Loucy (cell line): Measurements from ENCODE around the gene ARHGAP5.

Experiments
- H2AFZ ChIP-seq: fragments of 200-600 bp; sonication (generic); 2 replicates; pipeline ENCODE4 v1.6.0; 2016; ENCODE audit warnings: antibody characterized with exemption, mild to moderate bottlenecking, low read length, moderate library complexity
- H3F3A ChIP-seq: fragments of 200-600 bp; 2 replicates; pipeline ENCODE4 v1.6.0; 2016; ENCODE audit warnings: antibody characterized with exemption, low read depth, mild to moderate bottlenecking
- H3K27me3 ChIP-seq: fragments of 200-600 bp; sonication (generic); 2 replicates; pipeline ENCODE4 v1.6.1; 2014; ENCODE audit warnings: low read length, mild to moderate bottlenecking; ENCODE audit not compliant: insufficient read depth, poor library complexity, severe bottlenecking
- H3K36me3 ChIP-seq: fragments of 200-600 bp; sonication (generic); 2 replicates; pipeline ENCODE4 v1.6.1; 2016; ENCODE audit warnings: low read length; ENCODE audit not compliant: insufficient read depth
- H3K4me1 ChIP-seq: fragments of 200-600 bp; sonication (generic); 2 replicates; pipeline ENCODE4 v1.5.1; 2014; ENCODE audit warnings: low read length, mild to moderate bottlenecking; ENCODE audit not compliant: insufficient read depth, poor library complexity, severe bottlenecking
- H3K4me2 ChIP-seq: fragments of 200-600 bp; sonication (generic); 2 replicates; pipeline ENCODE4 v1.6.0; 2014; ENCODE audit warnings: antibody characterized with exemption, low read length, low read depth, mild to moderate bottlenecking; ENCODE audit not compliant: poor library complexity, severe bottlenecking
- H3K4me3 ChIP-seq: fragments of 200-600 bp; sonication (generic); 2 replicates; pipeline ENCODE4 v1.5.1; 2014; ENCODE audit warnings: low read length, mild to moderate bottlenecking, mixed read lengths; ENCODE audit not compliant: poor library complexity, severe bottlenecking
- H3K79me2 ChIP-seq: fragments of 200-600 bp; sonication (generic); 2 replicates; pipeline ENCODE4 v1.6.1; 2014; ENCODE audit warnings: low read length; ENCODE audit not compliant: insufficient read depth
- H3K9ac ChIP-seq: fragments of 200-600 bp; sonication (generic); 2 replicates; pipeline ENCODE4 v1.6.0; 2014; ENCODE audit warnings: mild to moderate bottlenecking, low read depth, low read length, moderate library complexity; ENCODE audit not compliant: poor library complexity, severe bottlenecking
- H3K9me2 ChIP-seq: fragments of 200-600 bp; sonication (generic); replicated peaks from 2 replicates; pipeline ENCODE4 v1.6.1; 2016; ENCODE audit warnings: low read depth, low read length, mixed read lengths
- H3K9me3 ChIP-seq: fragments of 200-600 bp; sonication (generic); 2 replicates; pipeline ENCODE4 v1.6.1; 2014; ENCODE audit warnings: mild to moderate bottlenecking, antibody characterized with exemption, low read length, low read depth; ENCODE audit not compliant: insufficient read depth
- H4K20me1 ChIP-seq: fragments of 200-600 bp; sonication (generic); 2 replicates; pipeline ENCODE4 v1.6.0; 2014; ENCODE audit warnings: antibody characterized with exemption, low read length, mild to moderate bottlenecking; ENCODE audit not compliant: insufficient read depth, poor library complexity, severe bottlenecking
- EZH2phosphoT487 ChIP-seq: fragments of 200-600 bp; IDR thresholded peaks from 2 replicates; pipeline ENCODE4 v1.6.1; 2018; ENCODE audit warnings: antibody characterized with exemption, mild to moderate bottlenecking, moderate library complexity, borderline replicate concordance
- TF ChIP-seq, protein P1 (sequence below): fragments of 200-600 bp; sonication (generic); conservative IDR thresholded peaks from 2 replicates; pipeline ENCODE4 v1.5.1; 2014; ENCODE audit warnings: mild to moderate bottlenecking, antibody characterized with exemption, low read length

The ARHGAP5 gene

DNA sequence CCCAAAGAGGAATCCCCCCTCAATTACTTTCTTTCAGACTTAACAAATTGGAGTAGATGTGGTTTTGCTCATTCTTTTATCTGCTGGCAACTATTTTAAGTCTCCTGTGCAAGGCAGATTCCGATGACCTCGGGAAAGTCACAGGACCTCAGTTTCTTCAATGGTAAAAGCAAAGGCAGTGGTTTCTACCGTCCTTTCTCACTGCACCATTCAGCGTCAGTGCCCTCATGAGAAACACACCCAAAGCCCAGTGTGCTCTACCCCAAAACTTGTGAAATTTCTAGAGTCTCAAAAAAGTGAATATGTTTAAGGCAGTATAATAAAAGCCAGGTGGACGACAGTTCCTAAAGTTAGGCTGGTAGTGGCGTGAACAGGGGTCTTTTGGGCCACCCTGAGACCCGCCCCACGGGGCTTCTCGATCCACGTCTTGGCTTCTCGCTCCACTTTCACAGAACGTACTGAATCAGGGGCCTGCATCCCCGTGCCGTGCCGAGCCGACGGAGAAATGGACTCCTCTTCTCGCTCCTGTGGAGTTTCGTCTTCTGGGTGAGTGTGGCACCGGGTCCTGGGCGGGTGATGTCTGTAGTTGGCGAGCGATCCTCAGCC, 1.3 kb upstream of the ARHGAP5 start:
- Histone ChIP-seq H2AFZ (peak overlapping the region; percentile 99), H3F3A (0 out of 2 replicates have a peak, but pooled peaks cover 8% of the 10 kb centered on the region), H3K9me2 (no peaks in the 10 kb centered on the region)

DNA sequence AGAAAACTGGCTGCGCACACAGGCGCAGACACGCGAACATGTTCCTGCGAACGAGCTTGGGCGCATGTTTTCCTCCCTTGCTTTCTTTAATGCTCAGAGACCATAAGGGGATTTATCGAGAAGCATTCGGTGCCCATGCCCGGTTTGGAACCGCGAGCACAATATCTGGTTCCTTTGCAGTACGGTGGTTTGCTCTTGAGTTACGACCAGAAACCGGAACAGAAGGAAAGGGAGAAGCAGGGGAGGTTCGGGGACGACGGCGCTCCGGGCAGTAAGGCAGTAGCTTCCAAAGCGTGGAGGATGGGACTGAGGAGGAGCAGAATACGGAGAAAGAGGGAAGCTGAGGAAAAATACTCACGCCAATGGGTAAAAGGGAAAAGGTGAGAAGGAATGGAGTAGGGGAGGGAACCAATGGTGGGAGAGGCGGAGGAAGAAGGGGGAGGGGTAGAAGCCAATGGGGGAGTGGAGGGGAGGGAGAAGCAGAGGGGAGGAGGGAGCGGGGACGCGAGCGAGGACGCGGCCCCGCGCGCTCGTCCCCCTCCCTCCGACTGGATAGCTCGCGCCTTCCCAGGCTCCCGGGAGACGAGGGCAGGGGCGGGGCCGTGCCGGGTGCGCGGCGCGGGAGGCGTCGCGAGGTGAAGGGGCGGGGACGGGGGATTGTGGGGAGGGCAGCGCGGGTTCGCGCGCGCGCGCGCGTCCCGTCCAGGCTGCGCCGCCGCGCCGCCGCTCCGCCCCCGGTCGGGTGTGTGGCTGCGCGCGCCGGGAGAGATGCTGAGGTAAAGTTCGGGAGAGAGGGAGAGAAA, 625 bp upstream of the ARHGAP5 start:
- Histone ChIP-seq H3F3A (0 out of 2 replicates have a peak, but pooled peaks cover 8% of the 10 kb centered on the region), H3K4me3 (peak overlapping the region; percentile 96), H3K9ac (peak overlapping the region; percentile 89), H4K20me1 (peaks cover 27% of the 10 kb centered on the region), H3K27me3 (no peaks in the 10 kb centered on the region), H3K4me2 (peak overlapping the region; percentile 77), H3K79me2 (peaks cover 38% of the 10 kb centered on the region), H2AFZ (peak overlapping the region; percentile 99), H3K36me3 (no peaks in the 10 kb centered on the region), H3K9me3 (no peaks in the 10 kb centered on the region), H3K4me1 (peaks cover 23% of the 10 kb centered on the region), H3K9me2 (no peaks in the 10 kb centered on the region)
- TF ChIP-seq, protein P1, sequence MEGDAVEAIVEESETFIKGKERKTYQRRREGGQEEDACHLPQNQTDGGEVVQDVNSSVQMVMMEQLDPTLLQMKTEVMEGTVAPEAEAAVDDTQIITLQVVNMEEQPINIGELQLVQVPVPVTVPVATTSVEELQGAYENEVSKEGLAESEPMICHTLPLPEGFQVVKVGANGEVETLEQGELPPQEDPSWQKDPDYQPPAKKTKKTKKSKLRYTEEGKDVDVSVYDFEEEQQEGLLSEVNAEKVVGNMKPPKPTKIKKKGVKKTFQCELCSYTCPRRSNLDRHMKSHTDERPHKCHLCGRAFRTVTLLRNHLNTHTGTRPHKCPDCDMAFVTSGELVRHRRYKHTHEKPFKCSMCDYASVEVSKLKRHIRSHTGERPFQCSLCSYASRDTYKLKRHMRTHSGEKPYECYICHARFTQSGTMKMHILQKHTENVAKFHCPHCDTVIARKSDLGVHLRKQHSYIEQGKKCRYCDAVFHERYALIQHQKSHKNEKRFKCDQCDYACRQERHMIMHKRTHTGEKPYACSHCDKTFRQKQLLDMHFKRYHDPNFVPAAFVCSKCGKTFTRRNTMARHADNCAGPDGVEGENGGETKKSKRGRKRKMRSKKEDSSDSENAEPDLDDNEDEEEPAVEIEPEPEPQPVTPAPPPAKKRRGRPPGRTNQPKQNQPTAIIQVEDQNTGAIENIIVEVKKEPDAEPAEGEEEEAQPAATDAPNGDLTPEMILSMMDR, result no peak
- TF ChIP-seq EZH2phosphoT487, result no peak

More for the DNA sequence above, 1.3 kb upstream of the ARHGAP5 start:
- Histone ChIP-seq H3K27me3 (no peaks in the 10 kb centered on the region), H3K4me3 (peak overlapping the region; percentile 96), H3K9me3 (no peaks in the 10 kb centered on the region), H3K4me1 (peaks cover 20% of the 10 kb centered on the region), H4K20me1 (peaks cover 25% of the 10 kb centered on the region), H3K79me2 (peaks cover 31% of the 10 kb centered on the region), H3K4me2 (peak overlapping the region; percentile 77), H3K36me3 (no peaks in the 10 kb centered on the region), H3K9ac (peak overlapping the region; percentile 75)
- TF ChIP-seq EZH2phosphoT487, result no peak
- TF ChIP-seq, protein P1, result no peak

GRCh38 chr14:32078023-32078857, 1.1 kb downstream of the ARHGAP5 start:
- H3K9me3 ChIP-seq, result no peaks in the 10 kb centered on the region
- H3K9ac ChIP-seq, result peak overlapping the region; percentile 89
- H3K4me2 ChIP-seq, result peak overlapping the region; percentile 80
- peaks cover 56% of the 10 kb centered on the region for H3K79me2 ChIP-seq
- TF ChIP-seq EZH2phosphoT487, result no peak
- TF ChIP-seq, protein P1, result no peak
- no peaks in the 10 kb centered on the region for H3K9me2 ChIP-seq
- H3F3A ChIP-seq, result 0 out of 2 replicates have a peak, but pooled peaks cover 8% of the 10 kb centered on the region
- H4K20me1 ChIP-seq, result peaks cover 45% of the 10 kb centered on the region
- peak overlapping the region; percentile 75 for H2AFZ ChIP-seq
- no peaks in the 10 kb centered on the region for H3K36me3 ChIP-seq
- peaks cover 36% of the 10 kb centered on the region for H3K4me1 ChIP-seq
- H3K27me3 ChIP-seq, result no peaks in the 10 kb centered on the region
- H3K4me3 ChIP-seq, result peak overlapping the region; percentile 96
